Measurements from ENCODE around the gene BCORL1.

DNA sequence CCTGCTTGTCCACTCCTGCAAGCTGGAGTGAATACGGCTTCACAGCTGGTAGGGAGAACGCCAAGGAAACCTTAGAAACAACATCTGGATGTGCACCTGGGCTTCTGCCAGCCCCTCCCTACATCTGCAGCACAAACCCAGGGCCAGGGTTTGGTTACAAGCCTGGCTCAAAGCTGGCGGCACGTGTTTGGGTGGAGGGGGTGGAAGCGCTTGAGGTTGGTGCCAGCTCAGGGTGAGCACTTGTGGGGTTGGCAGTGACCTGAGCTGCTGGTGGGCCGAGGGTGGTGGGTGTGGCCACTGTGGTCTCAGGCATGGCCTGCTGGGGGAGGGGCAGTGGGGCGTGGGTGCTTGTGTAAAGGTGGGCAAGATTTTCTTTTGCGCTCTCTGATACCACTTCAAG, 112.3 kb downstream of the BCORL1 start:
- no peak for TF ChIP-seq CTCF (IDR thresholded peaks at IDR 0.05; ENCODE audit: insufficient read depth, low read length)
- no peak for TF ChIP-seq POLR2AphosphoS5 (IDR thresholded peaks at IDR 0.05; ENCODE audit: low read depth)
- TF ChIP-seq REST (IDR thresholded peaks at IDR 0.05; ENCODE audit: insufficient replicate concordance, low read depth) = no peak
- no peak for TF ChIP-seq GABPA (IDR thresholded peaks at IDR 0.05; ENCODE audit: low read depth)
- no peak for TF ChIP-seq SPI1 (IDR thresholded peaks at IDR 0.05; ENCODE audit: borderline replicate concordance, low read depth)
